PFSK-1 (cell line): ENCODE measurements around the gene MAP1B.

ENCODE experiments used
- FOXP2 ChIP-seq: optimal IDR thresholded peaks from 2 replicates; pipeline ENCODE3; 2011; ENCODE audit warnings: borderline replicate concordance, control low read depth, inconsistent platforms; ENCODE audit not compliant: insufficient read depth; ENCODE audit errors: extremely low read length, extremely low read depth
- POLR2AphosphoS5 ChIP-seq: IDR thresholded peaks from 2 replicates; pipeline ENCODE4 v1.6.1; 2012; ENCODE audit warnings: low read depth, mild to moderate bottlenecking, control low read depth, low read length, moderate library complexity
- SIN3A ChIP-seq: IDR thresholded peaks from 2 replicates; pipeline ENCODE4 v1.6.1; 2012; ENCODE audit warnings: mild to moderate bottlenecking, low read length, moderate library complexity, borderline replicate concordance; ENCODE audit not compliant: insufficient read depth
- TAF1 ChIP-seq: IDR thresholded peaks from 2 replicates; pipeline ENCODE4 v1.6.1; 2012; ENCODE audit warnings: low read length, control low read depth, borderline replicate concordance; ENCODE audit not compliant: insufficient read depth
- TF ChIP-seq, protein P1 (sequence below), 2 experiments: IDR thresholded peaks; 2 replicates each; pipeline versions ENCODE4 v1.6.1 to v1.8.0; 2011 to 2012; ENCODE audit warnings: low read depth in 2 of 2, low read length in 2 of 2, control low read depth in 1 of 2, inconsistent platforms in 1 of 2, mild to moderate bottlenecking in 1 of 2, moderate library complexity in 1 of 2; ENCODE audit not compliant: insufficient read depth in 1 of 2

The MAP1B gene

DNA sequence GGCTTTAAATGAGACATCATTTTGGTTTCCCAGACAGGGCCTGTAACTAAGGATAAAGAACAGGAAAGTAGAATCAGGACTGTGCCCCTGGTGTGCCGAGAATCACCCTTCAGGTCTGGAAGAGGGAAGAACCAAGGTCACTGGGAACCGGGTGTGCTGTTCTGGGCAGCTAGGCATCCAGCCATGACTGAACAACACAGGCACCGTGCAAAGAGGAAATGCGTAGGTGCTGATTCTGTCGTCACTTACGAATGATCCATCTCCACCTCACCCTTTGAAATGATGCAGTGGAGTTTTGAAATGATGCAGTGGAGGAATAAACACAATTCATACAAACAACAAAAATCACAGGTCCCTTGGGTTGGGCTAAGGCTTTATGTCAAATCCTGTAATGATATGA, 64.4 kb downstream of the MAP1B start:
- no peak for TF ChIP-seq FOXP2
- no peak for TF ChIP-seq POLR2AphosphoS5
- no peak for TF ChIP-seq TAF1
- no peak for TF ChIP-seq SIN3A
- TF ChIP-seq, protein P1, sequence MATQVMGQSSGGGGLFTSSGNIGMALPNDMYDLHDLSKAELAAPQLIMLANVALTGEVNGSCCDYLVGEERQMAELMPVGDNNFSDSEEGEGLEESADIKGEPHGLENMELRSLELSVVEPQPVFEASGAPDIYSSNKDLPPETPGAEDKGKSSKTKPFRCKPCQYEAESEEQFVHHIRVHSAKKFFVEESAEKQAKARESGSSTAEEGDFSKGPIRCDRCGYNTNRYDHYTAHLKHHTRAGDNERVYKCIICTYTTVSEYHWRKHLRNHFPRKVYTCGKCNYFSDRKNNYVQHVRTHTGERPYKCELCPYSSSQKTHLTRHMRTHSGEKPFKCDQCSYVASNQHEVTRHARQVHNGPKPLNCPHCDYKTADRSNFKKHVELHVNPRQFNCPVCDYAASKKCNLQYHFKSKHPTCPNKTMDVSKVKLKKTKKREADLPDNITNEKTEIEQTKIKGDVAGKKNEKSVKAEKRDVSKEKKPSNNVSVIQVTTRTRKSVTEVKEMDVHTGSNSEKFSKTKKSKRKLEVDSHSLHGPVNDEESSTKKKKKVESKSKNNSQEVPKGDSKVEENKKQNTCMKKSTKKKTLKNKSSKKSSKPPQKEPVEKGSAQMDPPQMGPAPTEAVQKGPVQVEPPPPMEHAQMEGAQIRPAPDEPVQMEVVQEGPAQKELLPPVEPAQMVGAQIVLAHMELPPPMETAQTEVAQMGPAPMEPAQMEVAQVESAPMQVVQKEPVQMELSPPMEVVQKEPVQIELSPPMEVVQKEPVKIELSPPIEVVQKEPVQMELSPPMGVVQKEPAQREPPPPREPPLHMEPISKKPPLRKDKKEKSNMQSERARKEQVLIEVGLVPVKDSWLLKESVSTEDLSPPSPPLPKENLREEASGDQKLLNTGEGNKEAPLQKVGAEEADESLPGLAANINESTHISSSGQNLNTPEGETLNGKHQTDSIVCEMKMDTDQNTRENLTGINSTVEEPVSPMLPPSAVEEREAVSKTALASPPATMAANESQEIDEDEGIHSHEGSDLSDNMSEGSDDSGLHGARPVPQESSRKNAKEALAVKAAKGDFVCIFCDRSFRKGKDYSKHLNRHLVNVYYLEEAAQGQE (IDR thresholded peaks at IDR 0.05; ENCODE audit: insufficient read depth in 1 of 2, low read depth in 2 of 2, low read length in 2 of 2) = no peak

GRCh38 chr5:72172786-72173185, 65.5 kb downstream of the MAP1B start:
- no peak for TF ChIP-seq TAF1
- TF ChIP-seq, protein P1 (IDR thresholded peaks at IDR 0.05; ENCODE audit: insufficient read depth in 1 of 2, low read depth in 2 of 2, low read length in 2 of 2) = no peak
- TF ChIP-seq FOXP2 = no peak
- no peak for TF ChIP-seq SIN3A
- TF ChIP-seq POLR2AphosphoS5 = no peak

- TF ChIP-seq, protein P1 (IDR thresholded peaks at IDR 0.05; ENCODE audit: insufficient read depth in 1 of 2, low read depth in 2 of 2, low read length in 2 of 2) = no peak
- no peak for TF ChIP-seq FOXP2
- no peak for TF ChIP-seq POLR2AphosphoS5
- no peak for TF ChIP-seq SIN3A
- no peak for TF ChIP-seq TAF1
Observed at GRCh38 chr5:72177538-72177937, 70.3 kb downstream of the MAP1B start.

DNA sequence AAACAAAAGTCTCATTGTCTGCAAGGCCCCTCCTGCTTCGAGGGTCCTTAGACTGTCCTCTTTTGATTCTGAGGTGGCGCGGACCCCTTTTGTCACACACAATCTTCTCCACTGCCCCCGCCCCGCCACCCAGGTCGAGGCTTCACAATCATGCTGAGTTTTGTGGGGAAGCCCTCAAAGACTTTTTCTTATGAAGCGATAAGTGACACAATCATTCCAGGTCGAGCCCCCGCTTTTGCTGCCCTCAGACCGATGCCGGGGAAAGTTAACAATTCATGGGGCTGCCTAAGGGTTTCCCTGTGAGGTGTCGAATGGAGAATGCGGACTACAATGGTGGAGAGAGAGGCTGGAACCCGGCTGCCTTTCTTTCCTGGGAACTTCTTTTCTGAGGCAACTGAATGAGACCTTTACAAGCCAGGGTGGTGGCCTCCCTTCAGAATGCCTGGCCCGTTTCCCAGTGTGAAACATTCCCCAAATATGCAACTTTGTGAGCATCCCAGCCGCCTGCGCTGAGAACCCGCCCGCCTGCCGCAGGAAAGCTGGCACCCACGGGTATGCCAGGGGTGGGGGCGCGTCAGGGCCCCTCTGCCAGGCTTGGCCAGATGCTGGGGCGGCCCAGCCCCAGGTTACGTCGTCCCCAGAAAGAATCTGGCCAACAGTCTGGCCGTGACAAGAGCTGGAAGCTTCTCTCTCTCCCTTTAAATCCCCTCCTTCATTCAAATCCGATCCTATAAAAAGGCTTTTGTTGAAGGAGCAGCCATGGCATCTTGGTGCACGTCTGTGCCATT, 71.9 kb downstream of the MAP1B start:
- TF ChIP-seq POLR2AphosphoS5 (no peak), SIN3A (no peak), TAF1 (no peak), FOXP2 (no peak)
- TF ChIP-seq, protein P1 (IDR thresholded peaks at IDR 0.05; ENCODE audit: insufficient read depth in 1 of 2, low read depth in 2 of 2, low read length in 2 of 2) = no peak

DNA sequence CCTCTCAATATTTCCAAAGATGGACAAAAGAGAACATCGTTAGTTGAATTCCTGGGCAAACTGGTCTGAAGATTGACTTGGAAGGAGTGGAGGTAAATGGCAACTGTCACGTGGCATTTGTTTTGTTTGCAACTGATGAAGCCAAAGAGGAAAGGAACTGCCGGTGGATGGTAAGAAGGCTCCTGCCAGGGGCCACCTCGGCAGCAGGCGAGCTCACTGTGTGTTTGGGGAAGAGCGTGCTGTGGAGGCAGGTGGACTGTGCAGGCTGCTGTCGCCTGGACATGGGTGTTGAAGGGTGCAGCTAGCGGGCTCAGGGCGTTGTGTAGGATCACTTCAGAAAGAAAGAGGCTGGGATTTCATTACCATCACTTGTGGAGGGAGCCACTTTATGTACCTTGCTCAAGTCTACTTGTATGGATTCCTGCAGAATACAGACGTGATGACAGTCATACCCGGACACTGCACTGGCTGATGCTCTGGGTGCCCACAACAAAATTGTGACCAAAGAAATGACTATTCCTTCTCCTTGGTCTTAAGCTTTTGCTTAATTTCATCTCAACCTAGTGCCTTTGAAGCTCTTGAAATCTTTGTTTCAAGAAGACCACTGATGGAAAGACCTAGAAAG, 72.7 kb downstream of the MAP1B start:
- TF ChIP-seq FOXP2 (no peak), TAF1 (no peak), SIN3A (no peak), POLR2AphosphoS5 (no peak)
- TF ChIP-seq, protein P1 (IDR thresholded peaks at IDR 0.05; ENCODE audit: insufficient read depth in 1 of 2, low read depth in 2 of 2, low read length in 2 of 2) = no peak
